ENCODE measurements around the gene TOLLIP.

TOLLIP gene

DNA sequence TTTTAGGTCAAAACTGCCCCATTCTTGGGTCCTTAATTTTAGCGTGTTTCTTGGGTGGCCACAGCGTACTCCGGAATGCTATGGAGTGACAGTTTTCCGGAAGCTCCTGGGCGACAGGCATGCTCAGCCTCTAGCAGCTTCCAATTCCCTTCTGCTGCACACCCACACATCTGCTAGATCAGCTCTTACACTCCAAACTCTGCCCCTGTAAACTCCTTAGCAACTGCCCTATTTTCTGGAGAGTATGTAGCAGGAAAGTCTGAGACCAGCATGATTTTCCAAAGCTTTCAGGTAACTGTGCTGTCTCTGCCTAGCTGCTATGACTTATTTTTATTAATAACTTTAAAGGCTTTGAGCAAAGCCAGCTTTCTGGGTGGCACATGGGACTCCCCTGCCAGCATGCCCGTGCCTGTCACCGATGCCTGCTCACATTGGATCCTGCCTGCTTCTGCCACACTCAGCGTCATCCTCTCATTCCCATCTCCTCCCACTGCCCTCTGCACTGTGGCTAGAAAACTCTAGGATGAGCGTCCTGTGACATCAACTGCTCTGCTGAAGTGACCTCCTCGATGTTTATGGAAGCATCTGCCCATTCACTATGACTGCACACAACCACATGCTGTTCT is 17.3 kb downstream of the TOLLIP start:
- no peaks in the 10 kb centered on the region for H3K4me1 ChIP-seq (ENCODE audit: control insufficient read depth, low read depth, low read length)

DNA sequence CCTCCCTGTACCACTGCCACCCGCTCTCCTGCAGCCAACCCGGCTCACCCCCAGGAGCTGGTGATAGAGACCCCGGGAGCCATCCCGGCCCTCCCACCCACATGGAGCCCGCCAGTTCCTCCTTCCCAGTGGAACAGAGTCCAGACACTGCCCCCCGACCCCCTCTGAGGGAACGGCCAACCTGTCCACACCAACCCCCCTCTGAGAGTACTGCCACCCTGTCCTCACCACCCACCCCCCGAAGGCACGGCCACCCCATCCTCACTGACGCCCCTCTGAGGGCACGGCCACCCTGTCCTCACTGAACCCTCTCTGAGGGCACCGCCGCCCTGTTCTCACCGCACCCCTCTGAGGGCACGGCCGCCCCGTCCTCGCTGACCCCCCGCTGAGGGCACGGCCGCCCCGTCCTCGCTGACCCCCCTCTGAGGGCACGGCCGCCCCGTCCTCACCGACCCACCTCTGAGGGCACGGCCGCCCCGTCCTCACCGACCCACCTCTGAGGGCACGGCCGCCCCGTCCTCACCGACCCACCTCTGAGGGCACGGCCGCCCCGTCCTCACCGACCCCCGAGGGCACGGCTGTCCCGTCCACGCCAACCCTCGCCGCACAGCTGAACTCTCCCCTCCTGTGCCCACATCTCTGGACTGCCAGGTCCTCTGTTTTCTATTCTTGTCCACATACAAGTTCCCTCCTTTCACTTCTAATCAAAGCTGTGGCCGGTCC is 18.0 kb downstream of the TOLLIP start:
- Histone ChIP-seq H3K36me3 (ENCODE audit: control insufficient read depth, insufficient read depth, low read length) (no peaks in the 10 kb centered on the region), H3K4me3 (ENCODE audit: low read length) (no peak overlapping the region)
- no CpG with 5 or more reads among the region's 46 CpGs for WGBS (ENCODE audit: extremely low coverage, insufficient coverage, low lambda C conversion rate)

More for the DNA sequence above, 17.3 kb downstream of the TOLLIP start:
- H3K4ac ChIP-seq (ENCODE audit: low read depth, low read length) = no peak overlapping the region
- H3K9ac ChIP-seq (ENCODE audit: low read length) = no peak overlapping the region
- no peak overlapping the region for H2BK120ac ChIP-seq (ENCODE audit: low read depth, low read length)
- H3K27me3 ChIP-seq (ENCODE audit: insufficient read depth, low read length, poor library complexity) = no peaks in the 10 kb centered on the region
- no peaks in the 10 kb centered on the region for H3K79me2 ChIP-seq (ENCODE audit: control insufficient read depth, insufficient read depth, low read length)
- H3K23ac ChIP-seq (ENCODE audit: low read length) = no peak overlapping the region
- WGBS (ENCODE audit: extremely low coverage, insufficient coverage, low lambda C conversion rate) = no CpG with 5 or more reads among the region's 10 CpGs
- DNase-seq = no peak
- H3K27ac ChIP-seq (ENCODE audit: low read depth, low read length) = no peak overlapping the region
- H4K8ac ChIP-seq (ENCODE audit: low read depth, low read length) = no peak overlapping the region
- H2BK5ac ChIP-seq (ENCODE audit: low read length) = no peak overlapping the region
- no peak overlapping the region for H2AK5ac ChIP-seq (ENCODE audit: low read length)
- no peak overlapping the region for H4K5ac ChIP-seq (ENCODE audit: low read length)
- no peak overlapping the region for H2BK15ac ChIP-seq (replicated peaks; ENCODE audit: low read depth)
- H3K36me3 ChIP-seq (ENCODE audit: control insufficient read depth, insufficient read depth, low read length) = no peaks in the 10 kb centered on the region
- no peak overlapping the region for H3K18ac ChIP-seq (ENCODE audit: low read length)
- no peak overlapping the region for H3K4me3 ChIP-seq (ENCODE audit: low read length)
- H3K56ac ChIP-seq (ENCODE audit: low read length) = no peak overlapping the region
- H3K4me2 ChIP-seq (ENCODE audit: low read length) = no peak overlapping the region
- peaks cover 13% of the 10 kb centered on the region for H3K79me1 ChIP-seq (ENCODE audit: low read length)

DNA sequence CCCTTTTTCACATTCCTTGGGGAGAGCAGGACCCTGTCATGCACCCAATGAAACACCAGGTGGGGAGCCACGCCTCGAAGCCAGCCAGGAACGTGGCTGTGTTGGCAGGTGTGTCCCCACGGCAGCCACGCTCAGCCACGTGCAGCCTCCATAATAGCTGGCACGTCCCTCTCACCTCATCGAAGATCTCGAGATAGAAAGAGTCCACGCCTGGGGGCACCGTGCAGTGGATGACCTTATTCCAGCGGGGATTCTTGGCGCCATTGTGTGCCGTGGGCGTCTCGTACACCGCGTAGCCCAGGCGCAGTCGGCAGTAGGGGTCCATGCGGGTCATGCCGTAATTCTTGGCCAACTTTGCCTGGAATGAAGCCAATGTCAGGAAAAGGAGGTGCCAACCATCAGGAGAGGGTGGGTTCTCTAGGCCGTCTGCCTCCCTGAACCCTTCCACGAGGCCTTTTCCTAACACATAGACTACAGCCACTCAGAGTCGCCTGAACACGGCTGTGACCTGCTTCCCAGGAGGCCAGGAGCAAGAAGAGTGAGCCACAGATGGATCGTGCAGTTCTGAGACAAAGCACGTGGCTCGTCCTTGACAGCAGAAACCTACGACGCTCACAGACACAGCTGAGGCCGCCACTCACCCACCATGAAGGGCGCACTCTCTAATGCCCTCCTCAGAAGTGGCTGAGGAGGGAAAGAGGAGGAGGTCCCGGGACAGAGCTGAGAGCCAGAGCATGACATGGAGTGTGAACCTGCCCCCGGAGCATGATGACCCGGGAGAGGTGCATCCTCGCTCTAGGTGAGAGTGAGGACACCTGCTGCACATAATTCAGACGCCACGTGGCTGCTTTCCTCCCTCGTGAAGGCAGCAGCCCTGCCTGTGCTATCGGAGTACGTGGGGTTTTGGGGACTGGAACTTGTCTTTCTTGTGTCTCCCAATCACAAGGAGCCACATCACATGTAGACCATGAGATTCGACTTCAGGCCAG is 19.1 kb downstream of the TOLLIP start:
- WGBS (ENCODE audit: extremely low coverage, insufficient coverage, low lambda C conversion rate) = no CpG with 5 or more reads among the region's 43 CpGs

More for the DNA sequence above, 18.0 kb downstream of the TOLLIP start:
- Histone ChIP-seq H3K27ac (ENCODE audit: low read depth, low read length) (no peak overlapping the region), H2BK15ac (replicated peaks; ENCODE audit: low read depth) (no peak overlapping the region), H3K27me3 (ENCODE audit: insufficient read depth, low read length, poor library complexity) (no peaks in the 10 kb centered on the region), H3K56ac (ENCODE audit: low read length) (no peak overlapping the region), H2AK5ac (ENCODE audit: low read length) (no peak overlapping the region), H4K8ac (ENCODE audit: low read depth, low read length) (no peak overlapping the region), H3K4me1 (ENCODE audit: control insufficient read depth, low read depth, low read length) (no peaks in the 10 kb centered on the region), H3K9ac (ENCODE audit: low read length) (no peak overlapping the region), H3K18ac (ENCODE audit: low read length) (no peak overlapping the region), H3K4me2 (ENCODE audit: low read length) (no peak overlapping the region), H4K5ac (ENCODE audit: low read length) (no peak overlapping the region), H2BK120ac (ENCODE audit: low read depth, low read length) (no peak overlapping the region), H3K79me1 (ENCODE audit: low read length) (peaks cover 13% of the 10 kb centered on the region), H2BK5ac (ENCODE audit: low read length) (no peak overlapping the region), H3K79me2 (ENCODE audit: control insufficient read depth, insufficient read depth, low read length) (no peaks in the 10 kb centered on the region), H3K23ac (ENCODE audit: low read length) (no peak overlapping the region), H3K4ac (ENCODE audit: low read depth, low read length) (no peak overlapping the region)
- DNase-seq = no peak

DNA sequence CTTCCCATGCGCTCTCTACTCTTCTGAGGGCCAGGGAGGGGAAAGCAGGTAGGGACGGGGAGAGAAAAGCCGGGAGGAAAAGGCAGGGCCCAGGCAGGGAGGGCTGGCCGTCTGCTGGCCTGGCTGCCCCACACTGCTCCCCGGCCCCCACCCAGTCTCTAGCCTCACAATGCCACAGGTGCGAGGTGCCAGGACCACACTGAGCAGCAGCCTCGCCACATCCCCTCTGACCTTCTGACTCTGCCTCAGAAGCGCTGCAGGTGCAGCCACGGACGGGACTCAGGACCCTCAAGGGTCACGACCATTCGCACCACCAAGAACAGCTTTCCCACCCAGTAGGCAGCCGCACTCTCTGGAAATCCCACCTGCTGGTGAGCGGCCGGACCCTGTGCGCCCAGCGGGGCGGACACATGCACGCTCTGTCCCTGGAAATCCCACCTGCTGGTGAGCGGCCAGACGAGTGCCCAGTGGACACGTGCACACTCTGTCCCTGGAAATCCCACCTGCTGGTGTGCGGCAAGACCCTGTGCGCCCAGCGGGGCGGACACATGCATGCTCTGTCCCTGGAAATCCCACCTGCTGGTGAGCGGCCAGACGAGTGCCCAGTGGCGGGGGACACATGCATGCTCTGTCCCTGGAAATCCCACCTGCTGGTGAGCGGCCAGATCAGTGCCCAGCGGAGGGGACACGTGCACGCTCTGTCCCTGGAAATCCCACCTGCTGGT is 20.1 kb downstream of the TOLLIP start:
- no peak overlapping the region for H4K5ac ChIP-seq (ENCODE audit: low read length)
- H3K18ac ChIP-seq (ENCODE audit: low read length) = no peak overlapping the region
- peaks cover 12% of the 10 kb centered on the region for H3K79me1 ChIP-seq (ENCODE audit: low read length)
- H3K4ac ChIP-seq (ENCODE audit: low read depth, low read length) = no peak overlapping the region
- no peak overlapping the region for H3K9ac ChIP-seq (ENCODE audit: low read length)
- no peaks in the 10 kb centered on the region for H3K27me3 ChIP-seq (ENCODE audit: insufficient read depth, low read length, poor library complexity)
- no peaks in the 10 kb centered on the region for H3K36me3 ChIP-seq (ENCODE audit: control insufficient read depth, insufficient read depth, low read length)
- H3K56ac ChIP-seq (ENCODE audit: low read length) = no peak overlapping the region
- no peak overlapping the region for H3K23ac ChIP-seq (ENCODE audit: low read length)
- no peak overlapping the region for H3K4me2 ChIP-seq (ENCODE audit: low read length)
- H2AK5ac ChIP-seq (ENCODE audit: low read length) = no peak overlapping the region
- H2BK15ac ChIP-seq (replicated peaks; ENCODE audit: low read depth) = no peak overlapping the region
- H2BK5ac ChIP-seq (ENCODE audit: low read length) = no peak overlapping the region
- WGBS (ENCODE audit: extremely low coverage, insufficient coverage, low lambda C conversion rate) = no CpG with 5 or more reads among the region's 33 CpGs
- no peaks in the 10 kb centered on the region for H3K4me1 ChIP-seq (ENCODE audit: control insufficient read depth, low read depth, low read length)
- no peaks in the 10 kb centered on the region for H3K79me2 ChIP-seq (ENCODE audit: control insufficient read depth, insufficient read depth, low read length)
- H4K8ac ChIP-seq (ENCODE audit: low read depth, low read length) = no peak overlapping the region
- H3K4me3 ChIP-seq (ENCODE audit: low read length) = no peak overlapping the region
- no peak overlapping the region for H3K27ac ChIP-seq (ENCODE audit: low read depth, low read length)
- H2BK120ac ChIP-seq (ENCODE audit: low read depth, low read length) = no peak overlapping the region
- DNase-seq = no peak

More for the DNA sequence above, 19.1 kb downstream of the TOLLIP start:
- Histone ChIP-seq H3K27me3 (ENCODE audit: insufficient read depth, low read length, poor library complexity) (no peaks in the 10 kb centered on the region), H3K4ac (ENCODE audit: low read depth, low read length) (no peak overlapping the region), H2AK5ac (ENCODE audit: low read length) (no peak overlapping the region), H3K23ac (ENCODE audit: low read length) (no peak overlapping the region), H3K27ac (ENCODE audit: low read depth, low read length) (no peak overlapping the region), H3K4me3 (ENCODE audit: low read length) (no peak overlapping the region), H3K56ac (ENCODE audit: low read length) (no peak overlapping the region), H3K36me3 (ENCODE audit: control insufficient read depth, insufficient read depth, low read length) (no peaks in the 10 kb centered on the region), H3K4me2 (ENCODE audit: low read length) (no peak overlapping the region), H2BK5ac (ENCODE audit: low read length) (no peak overlapping the region), H2BK15ac (replicated peaks; ENCODE audit: low read depth) (no peak overlapping the region), H3K9ac (ENCODE audit: low read length) (no peak overlapping the region), H4K5ac (ENCODE audit: low read length) (no peak overlapping the region), H2BK120ac (ENCODE audit: low read depth, low read length) (no peak overlapping the region), H3K4me1 (ENCODE audit: control insufficient read depth, low read depth, low read length) (no peaks in the 10 kb centered on the region), H4K8ac (ENCODE audit: low read depth, low read length) (no peak overlapping the region), H3K18ac (ENCODE audit: low read length) (no peak overlapping the region), H3K79me1 (ENCODE audit: low read length) (peaks cover 12% of the 10 kb centered on the region), H3K79me2 (ENCODE audit: control insufficient read depth, insufficient read depth, low read length) (no peaks in the 10 kb centered on the region)
- DNase-seq = no peak

DNA sequence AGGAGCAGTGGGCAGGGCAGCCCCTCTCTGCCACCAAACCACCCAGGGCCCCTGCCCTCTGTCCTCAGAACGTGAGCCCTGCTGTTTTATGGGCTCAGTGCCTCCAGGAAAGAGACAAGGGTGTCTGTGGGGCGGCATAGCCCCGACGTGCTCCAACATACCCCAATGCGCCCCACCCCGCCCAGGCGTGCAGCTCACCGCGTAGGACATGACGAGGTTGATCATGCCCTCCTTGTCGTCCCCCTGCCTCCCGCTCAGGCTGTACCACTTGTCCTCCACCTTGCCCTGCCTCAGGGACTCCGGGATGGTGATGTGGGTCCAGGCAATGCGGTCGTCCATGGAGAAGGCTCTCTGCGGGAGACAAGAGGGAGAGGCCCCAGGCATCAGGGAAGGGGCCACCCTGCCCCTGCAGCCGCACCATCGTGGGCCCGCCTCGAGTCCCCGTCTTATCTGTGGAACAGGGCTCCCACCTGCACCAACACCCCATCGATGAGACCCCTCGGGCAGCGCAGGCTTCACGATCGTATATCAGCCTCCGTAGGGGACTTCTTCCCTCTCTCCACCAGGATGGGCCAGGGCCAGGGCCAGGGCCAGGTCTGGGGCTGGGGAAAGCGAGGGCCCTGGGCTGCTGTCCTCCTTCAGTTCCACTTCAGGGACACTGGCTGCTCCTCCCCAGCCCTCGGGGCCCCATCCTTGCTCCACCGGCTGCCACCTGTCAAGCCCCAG is 20.8 kb downstream of the TOLLIP start:
- H3K79me2 ChIP-seq (ENCODE audit: control insufficient read depth, insufficient read depth, low read length) = no peaks in the 10 kb centered on the region
- no peak overlapping the region for H3K23ac ChIP-seq (ENCODE audit: low read length)
- peaks cover 12% of the 10 kb centered on the region for H3K79me1 ChIP-seq (ENCODE audit: low read length)
- no peaks in the 10 kb centered on the region for H3K36me3 ChIP-seq (ENCODE audit: control insufficient read depth, insufficient read depth, low read length)
- H3K27me3 ChIP-seq (ENCODE audit: insufficient read depth, low read length, poor library complexity) = no peaks in the 10 kb centered on the region
- no peak overlapping the region for H2BK120ac ChIP-seq (ENCODE audit: low read depth, low read length)
- H3K4me3 ChIP-seq (ENCODE audit: low read length) = no peak overlapping the region
- no peak overlapping the region for H3K18ac ChIP-seq (ENCODE audit: low read length)
- DNase-seq = no peak
- no peak overlapping the region for H4K8ac ChIP-seq (ENCODE audit: low read depth, low read length)
- H3K4me2 ChIP-seq (ENCODE audit: low read length) = no peak overlapping the region
- no peak overlapping the region for H2BK5ac ChIP-seq (ENCODE audit: low read length)
- H2BK15ac ChIP-seq (replicated peaks; ENCODE audit: low read depth) = no peak overlapping the region
- H2AK5ac ChIP-seq (ENCODE audit: low read length) = no peak overlapping the region
- H3K9ac ChIP-seq (ENCODE audit: low read length) = no peak overlapping the region
- no peak overlapping the region for H4K5ac ChIP-seq (ENCODE audit: low read length)
- no CpG with 5 or more reads among the region's 30 CpGs for WGBS (ENCODE audit: extremely low coverage, insufficient coverage, low lambda C conversion rate)
- H3K27ac ChIP-seq (ENCODE audit: low read depth, low read length) = no peak overlapping the region
- H3K56ac ChIP-seq (ENCODE audit: low read length) = no peak overlapping the region
- H3K4ac ChIP-seq (ENCODE audit: low read depth, low read length) = no peak overlapping the region
- H3K4me1 ChIP-seq (ENCODE audit: control insufficient read depth, low read depth, low read length) = no peaks in the 10 kb centered on the region

All from mesendoderm (in vitro differentiated cells).